Suprapubic skin (tissue), 4 donors: ENCODE results near the gene WNT16. TPM values are rescaled to one million over a fixed set of nuclear protein-coding genes. Genes with fewer than 3 reads are reported as not detected.
A peak's percentile ranks its signal among the peaks of the same experiment; 100 is the strongest.

ENCODE experiments used
- DNase-seq, 2 donors: peaks; one replicate each; pipeline ENCODE4 v3.0.0-alpha.2; 2019; ENCODE audit warnings: low spot score in 2 of 2
- H3K27ac ChIP-seq: fragments of 200-600 bp; sonication (generic); one replicate; pipeline ENCODE4 v1.5.1; 2019
- H3K27me3 ChIP-seq: fragments of 200-600 bp; sonication (generic); one replicate; pipeline ENCODE4 v1.5.1; 2019
- H3K36me3 ChIP-seq: fragments of 200-600 bp; sonication (generic); one replicate; pipeline ENCODE4 v1.5.1; 2019
- H3K4me1 ChIP-seq: fragments of 200-600 bp; sonication (generic); one replicate; pipeline ENCODE4 v1.5.1; 2019
- H3K4me3 ChIP-seq: fragments of 200-600 bp; sonication (generic); one replicate; pipeline ENCODE4 v1.5.1; 2019; ENCODE audit warnings: mild to moderate bottlenecking
- H3K9me3 ChIP-seq: fragments of 200-600 bp; sonication (generic); one replicate; pipeline ENCODE4 v1.5.1; 2019
- EP300 ChIP-seq: sonication (generic); formaldehyde crosslinking; IDR thresholded peaks from one replicate; pipeline ENCODE4 v1.6.1; 2017; ENCODE audit warnings: antibody characterized with exemption
- POLR2A ChIP-seq, 2 donors: fragments of 450-650 bp; IDR thresholded peaks; one replicate each; pipeline ENCODE4 v1.6.1; 2017; ENCODE audit warnings: antibody characterized with exemption in 2 of 2, mild to moderate bottlenecking in 2 of 2, moderate library complexity in 2 of 2
- POLR2AphosphoS5 ChIP-seq, 3 donors: sonication (generic); formaldehyde crosslinking; IDR thresholded peaks; one replicate each; pipeline ENCODE4 v1.6.1; 2017; ENCODE audit warnings: antibody characterized with exemption in 3 of 3
- WGBS: methylation state at CpG from one replicate; pipeline ENCODE4 v1.1.5; 2018; 5-methylcytosine and 5-hydroxymethylcytosine counted together
- total RNA-seq, 4 donors: library from RNA; depleted of rRNA; stranded (reverse); fragments of >200 nt; gene quantifications; one replicate each; pipeline ENCODE4 v1.1.0, GENCODE V29; 2016
- TF ChIP-seq, protein P1 (sequence below), 2 donors: fragments of 200-600 bp in 1 of 2; fragments of 450-650 bp in 1 of 2; sonication (generic) in 1 of 2; IDR thresholded peaks; one replicate each; pipeline ENCODE4 v1.5.1; 2016 to 2019; ENCODE audit warnings: antibody characterized with exemption in 2 of 2, mild to moderate bottlenecking in 1 of 2, moderate library complexity in 1 of 2

The WNT16 gene, protein sequence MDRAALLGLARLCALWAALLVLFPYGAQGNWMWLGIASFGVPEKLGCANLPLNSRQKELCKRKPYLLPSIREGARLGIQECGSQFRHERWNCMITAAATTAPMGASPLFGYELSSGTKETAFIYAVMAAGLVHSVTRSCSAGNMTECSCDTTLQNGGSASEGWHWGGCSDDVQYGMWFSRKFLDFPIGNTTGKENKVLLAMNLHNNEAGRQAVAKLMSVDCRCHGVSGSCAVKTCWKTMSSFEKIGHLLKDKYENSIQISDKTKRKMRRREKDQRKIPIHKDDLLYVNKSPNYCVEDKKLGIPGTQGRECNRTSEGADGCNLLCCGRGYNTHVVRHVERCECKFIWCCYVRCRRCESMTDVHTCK
- total RNA-seq = 10 to 100 TPM; 11.6 to 28.8 (median 18.3) TPM

GRCh38 chr7:121328508-121329190 lies at the start of gene WNT16:
TSS of gene WNT16 (plus strand) at chr7:121329000. CDS start at chr7:121329293, 293 bp downstream.
- no peak for TF ChIP-seq POLR2AphosphoS5 (IDR thresholded peaks at IDR 0.05)
- TF ChIP-seq, protein P1, sequence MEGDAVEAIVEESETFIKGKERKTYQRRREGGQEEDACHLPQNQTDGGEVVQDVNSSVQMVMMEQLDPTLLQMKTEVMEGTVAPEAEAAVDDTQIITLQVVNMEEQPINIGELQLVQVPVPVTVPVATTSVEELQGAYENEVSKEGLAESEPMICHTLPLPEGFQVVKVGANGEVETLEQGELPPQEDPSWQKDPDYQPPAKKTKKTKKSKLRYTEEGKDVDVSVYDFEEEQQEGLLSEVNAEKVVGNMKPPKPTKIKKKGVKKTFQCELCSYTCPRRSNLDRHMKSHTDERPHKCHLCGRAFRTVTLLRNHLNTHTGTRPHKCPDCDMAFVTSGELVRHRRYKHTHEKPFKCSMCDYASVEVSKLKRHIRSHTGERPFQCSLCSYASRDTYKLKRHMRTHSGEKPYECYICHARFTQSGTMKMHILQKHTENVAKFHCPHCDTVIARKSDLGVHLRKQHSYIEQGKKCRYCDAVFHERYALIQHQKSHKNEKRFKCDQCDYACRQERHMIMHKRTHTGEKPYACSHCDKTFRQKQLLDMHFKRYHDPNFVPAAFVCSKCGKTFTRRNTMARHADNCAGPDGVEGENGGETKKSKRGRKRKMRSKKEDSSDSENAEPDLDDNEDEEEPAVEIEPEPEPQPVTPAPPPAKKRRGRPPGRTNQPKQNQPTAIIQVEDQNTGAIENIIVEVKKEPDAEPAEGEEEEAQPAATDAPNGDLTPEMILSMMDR (IDR thresholded peaks at IDR 0.05) = no peak
- TF ChIP-seq EP300 = no peak
- no peak for TF ChIP-seq POLR2A (IDR thresholded peaks at IDR 0.05)
- no peaks in the 10 kb centered on the region for H3K36me3 ChIP-seq
- no peaks in the 10 kb centered on the region for H3K9me3 ChIP-seq
- peak within 1 kb of the TSS; percentile 56 for H3K4me3 ChIP-seq
- peaks cover 61% of the 10 kb centered on the region for H3K27me3 ChIP-seq
- H3K4me1 ChIP-seq = peaks cover 19% of the 10 kb centered on the region
- peak within 1 kb of the TSS; percentile 34 for H3K27ac ChIP-seq
- DNase-seq = peak in 1 of 2 donors; percentile 73
- WGBS = 19% methylated on average over 24 of the region's 27 CpGs

DNA sequence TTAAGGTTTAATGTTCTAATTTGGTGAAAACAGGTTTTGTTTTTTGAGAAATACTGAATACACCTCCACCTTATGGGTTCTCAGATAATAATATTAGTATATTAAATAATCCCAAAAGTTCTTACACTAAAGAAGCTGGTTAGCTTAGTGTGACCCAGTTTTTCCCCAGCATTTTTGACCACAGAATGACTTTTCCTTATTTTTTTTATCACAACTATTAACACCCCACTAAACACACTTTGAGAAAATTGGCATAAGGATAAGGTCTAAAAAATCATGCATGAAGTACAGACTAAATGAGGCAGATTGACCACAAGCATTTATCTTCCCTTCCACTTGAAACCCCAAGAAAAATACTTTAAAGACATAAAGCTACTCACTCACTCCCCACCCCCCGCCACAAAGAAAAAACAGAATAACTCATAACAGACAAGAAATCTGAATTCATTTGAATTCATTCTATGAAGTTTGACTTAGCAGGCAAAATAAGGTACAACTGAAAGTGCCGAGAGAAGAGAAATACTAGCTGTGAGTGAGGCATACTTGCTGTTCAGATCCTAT lies 49.7 kb upstream of the WNT16 start:
- DNase-seq = no peak
- no peaks in the 10 kb centered on the region for H3K36me3 ChIP-seq
- WGBS = 96% methylated on average over 2 of the region's 2 CpGs
- no peak overlapping the region for H3K4me3 ChIP-seq
- H3K9me3 ChIP-seq = no peaks in the 10 kb centered on the region
- no peak overlapping the region for H3K27ac ChIP-seq
- TF ChIP-seq POLR2AphosphoS5 (IDR thresholded peaks at IDR 0.05) (no peak), EP300 (no peak), POLR2A (IDR thresholded peaks at IDR 0.05) (no peak)
- TF ChIP-seq, protein P1 (IDR thresholded peaks at IDR 0.05) = no peak
- H3K4me1 ChIP-seq = peaks cover 9% of the 10 kb centered on the region
- no peaks in the 10 kb centered on the region for H3K27me3 ChIP-seq

DNA sequence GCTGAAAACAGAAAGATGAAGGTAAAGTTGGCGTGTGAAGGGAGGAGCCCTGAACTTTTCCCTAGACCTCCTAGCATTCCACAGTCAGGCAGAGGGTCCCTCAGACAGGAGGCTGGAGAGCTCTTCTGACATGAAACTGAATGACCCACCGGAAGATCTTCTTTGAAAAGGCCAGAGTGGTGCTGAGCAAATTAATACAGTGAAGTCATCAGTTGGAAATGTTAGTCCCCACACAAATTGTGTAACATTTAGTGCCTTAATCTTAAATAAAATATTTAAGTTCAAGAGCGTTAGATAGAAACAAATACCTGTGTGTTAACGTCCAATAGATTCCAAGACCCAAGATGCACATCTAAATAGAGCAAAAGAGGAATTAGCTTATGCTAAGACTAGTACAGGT lies 49.0 kb upstream of the WNT16 start:
- WGBS = 82% methylated on average over 4 of the region's 4 CpGs
- Histone ChIP-seq H3K36me3 (no peaks in the 10 kb centered on the region), H3K9me3 (peaks cover 4% of the 10 kb centered on the region), H3K27me3 (no peaks in the 10 kb centered on the region), H3K27ac (no peak overlapping the region), H3K4me1 (peaks cover 4% of the 10 kb centered on the region), H3K4me3 (no peak overlapping the region)
- TF ChIP-seq EP300 (no peak), POLR2AphosphoS5 (IDR thresholded peaks at IDR 0.05) (no peak), POLR2A (IDR thresholded peaks at IDR 0.05) (no peak)
- TF ChIP-seq, protein P1 (IDR thresholded peaks at IDR 0.05) = no peak
- no peak for DNase-seq

GRCh38 chr7:121280656-121281055 lies 48.1 kb upstream of the WNT16 start:
- TF ChIP-seq EP300 (no peak), POLR2A (IDR thresholded peaks at IDR 0.05) (no peak), POLR2AphosphoS5 (IDR thresholded peaks at IDR 0.05) (no peak)
- TF ChIP-seq, protein P1 (IDR thresholded peaks at IDR 0.05) = no peak
- Histone ChIP-seq H3K27ac (no peak overlapping the region), H3K27me3 (no peaks in the 10 kb centered on the region), H3K4me3 (no peak overlapping the region), H3K4me1 (no peaks in the 10 kb centered on the region), H3K9me3 (peaks cover 7% of the 10 kb centered on the region), H3K36me3 (no peaks in the 10 kb centered on the region)
- DNase-seq = no peak
- 71% methylated on average over 1 of the region's 1 CpG for WGBS

GRCh38 chr7:121282129-121282528 lies 46.7 kb upstream of the WNT16 start:
- Histone ChIP-seq H3K27me3 (no peaks in the 10 kb centered on the region), H3K4me3 (no peak overlapping the region), H3K9me3 (peaks cover 7% of the 10 kb centered on the region), H3K4me1 (no peaks in the 10 kb centered on the region), H3K36me3 (no peaks in the 10 kb centered on the region), H3K27ac (no peak overlapping the region)
- no peak for DNase-seq
- TF ChIP-seq POLR2A (IDR thresholded peaks at IDR 0.05) = no peak
- no peak for TF ChIP-seq POLR2AphosphoS5 (IDR thresholded peaks at IDR 0.05)
- TF ChIP-seq EP300 = no peak
- TF ChIP-seq, protein P1 (IDR thresholded peaks at IDR 0.05) = no peak
- WGBS = 57% methylated on average over 3 of the region's 3 CpGs
